K562 (cell line): ENCODE data around the gene DPEP2. TPM values are rescaled to one million over a fixed set of nuclear protein-coding genes. Genes with fewer than 3 reads are reported as not detected.

Source experiments
- ATF2 ChIP-seq: sonication (generic); formaldehyde crosslinking; IDR thresholded peaks from 2 replicates; pipeline ENCODE4 v1.8.1; 2022; ENCODE audit warnings: missing genetic modification reagents
- CCNT2 ChIP-seq: IDR thresholded peaks from 2 replicates; pipeline ENCODE4 v1.6.1; 2011; ENCODE audit warnings: borderline replicate concordance, low read depth, mild to moderate bottlenecking, moderate library complexity, mixed read lengths, low read length; ENCODE audit not compliant: insufficient read length; ENCODE audit errors: extremely low read depth
- CHD2 ChIP-seq: IDR thresholded peaks from 2 replicates; pipeline ENCODE4 v1.6.1; 2011; ENCODE audit warnings: low read depth, low read length
- DMBX1 ChIP-seq: fragments of 250-450 bp; sonication (Bioruptor Pico); IDR thresholded peaks from 2 replicates; pipeline ENCODE4 v1.8.0; 2022; ENCODE audit warnings: inconsistent platforms, mild to moderate bottlenecking, moderate library complexity, borderline replicate concordance
- ETV1 ChIP-seq: fragments of 450-650 bp; conservative IDR thresholded peaks from 2 replicates; pipeline ENCODE4 v1.6.1; 2016; ENCODE audit warnings: missing genetic modification characterization, control low read depth, low read depth, missing compliant biosample characterization
- HBP1 ChIP-seq: fragments of 450-650 bp; formaldehyde crosslinking; IDR thresholded peaks from 2 replicates; pipeline ENCODE4 v1.4.0; 2022; ENCODE audit warnings: missing genetic modification characterization
- HDAC3 ChIP-seq: fragments of 450-650 bp; IDR thresholded peaks from 2 replicates; pipeline ENCODE4 v1.6.1; 2018; ENCODE audit warnings: borderline replicate concordance, mild to moderate bottlenecking, moderate library complexity; ENCODE audit not compliant: partially characterized antibody
- ID3 ChIP-seq, 2 experiments: fragments of 250-450 bp in 1 of 2; fragments of 450-650 bp in 1 of 2; sonication (Bioruptor Pico) in 1 of 2; IDR thresholded peaks; 2 replicates each; pipeline versions ENCODE4 v1.6.1 to v1.8.0; 2016 to 2021; ENCODE audit warnings: mild to moderate bottlenecking in 2 of 2, moderate library complexity in 2 of 2, missing compliant biosample characterization in 1 of 2, missing genetic modification characterization in 1 of 2
- MAZ ChIP-seq, 2 experiments: fragments of 450-650 bp in 1 of 2; sonication (generic) in 1 of 2; formaldehyde crosslinking; IDR thresholded peaks in 1 of 2; conservative IDR thresholded peaks in 1 of 2; 2 replicates each; pipeline versions ENCODE4 v1.4.0 to v1.5.0; 2020; ENCODE audit warnings: mild to moderate bottlenecking in 1 of 2, missing genetic modification reagents in 1 of 2
- MXD1 ChIP-seq: fragments of 250-450 bp; sonication (Bioruptor Pico); IDR thresholded peaks from 2 replicates; pipeline ENCODE4 v1.8.0; 2021; ENCODE audit warnings: borderline replicate concordance, mild to moderate bottlenecking, moderate library complexity; ENCODE audit not compliant: poor library complexity, severe bottlenecking
- NELFE ChIP-seq: IDR thresholded peaks from 2 replicates; pipeline ENCODE4 v1.6.1; 2011; ENCODE audit warnings: mild to moderate bottlenecking; ENCODE audit not compliant: insufficient read depth, insufficient read length
- POLR2H ChIP-seq: IDR thresholded peaks from 2 replicates; pipeline ENCODE4 v1.6.1; 2016; ENCODE audit warnings: missing genetic modification characterization, low read depth, mild to moderate bottlenecking, control low read depth, missing compliant biosample characterization, moderate library complexity
- RBM17 ChIP-seq: fragments of 200-400 bp; formaldehyde crosslinking; IDR thresholded peaks from 2 replicates; pipeline ENCODE4 v1.6.1; 2017; ENCODE audit warnings: low read depth, mild to moderate bottlenecking, low read length, borderline replicate concordance
- SLC30A9 ChIP-seq: fragments of 250-450 bp; sonication (Bioruptor Pico); IDR thresholded peaks from 2 replicates; pipeline ENCODE4 v1.8.0; 2022; ENCODE audit warnings: mild to moderate bottlenecking, moderate library complexity
- SMC3 ChIP-seq: conservative IDR thresholded peaks from 2 replicates; pipeline ENCODE4 v1.6.1; 2011; ENCODE audit warnings: low read depth, low read length, improper control_type of control experiment; ENCODE audit not compliant: insufficient read depth
- SP2 ChIP-seq: IDR thresholded peaks from 2 replicates; pipeline ENCODE4 v1.6.1; 2011; ENCODE audit warnings: mild to moderate bottlenecking, low read depth, low read length, moderate library complexity; ENCODE audit not compliant: poor library complexity, severe bottlenecking; ENCODE audit errors: extremely low read depth
- STAG1 ChIP-seq: sonication (generic); formaldehyde crosslinking; IDR thresholded peaks from 2 replicates; pipeline ENCODE4 v1.5.0; 2020; ENCODE audit warnings: missing genetic modification reagents, borderline replicate concordance
- XRCC3 ChIP-seq: fragments of 450-650 bp; IDR thresholded peaks from 2 replicates; pipeline ENCODE4 v1.6.1; 2017; ENCODE audit warnings: mild to moderate bottlenecking, moderate library complexity
- ZNF398 ChIP-seq: fragments of 250-450 bp; sonication (Bioruptor Pico); IDR thresholded peaks from 2 replicates; pipeline ENCODE4 v1.8.0; 2021; ENCODE audit warnings: moderate library complexity, mild to moderate bottlenecking, inconsistent platforms
- ZNF644 ChIP-seq: fragments of 200-800 bp; sonication (Bioruptor generic); IDR thresholded peaks from 2 replicates; pipeline ENCODE4 v1.6.1; 2016; ENCODE audit warnings: low read depth, missing genetic modification characterization, missing compliant biosample characterization
- polyA plus RNA-seq, 8 experiments: library from polyadenylated mRNA; depleted of rRNA in 4 of 8; stranded (reverse) in 5 of 8; unstranded in 3 of 8; fragments of >200 nt; fragmentation: Nextera tagmentation in 2 of 8; fragmentation: Illumina TruSeq in 1 of 8; extraction: Ambion mirVana in 2 of 8; extraction: Trizol in 1 of 8; gene quantifications; 2 replicates each; pipeline versions ENCODE4 v1.2.1 to v1.2.3, GENCODE V29; 2011 to 2014; ENCODE audit warnings: inconsistent platforms in 1 of 8, missing spikeins in 1 of 8
- total RNA-seq, 7 experiments: library from RNA; depleted of rRNA in 6 of 7; stranded (reverse); fragments of >200 nt in 6 of 7; fragmentation: Illumina TruSeq in 2 of 7; extraction: Trizol in 2 of 7; gene quantifications; 2 replicates each; pipeline versions ENCODE4 v1.2.1 to v1.2.3, GENCODE V29; 2011 to 2021; ENCODE audit warnings: low replicate concordance in 1 of 7

Gene DPEP2
- total and polyA plus RNA-seq, 9 of the 15 experiments (the other 6 are each of a cell fraction or from before 2014, with no cell fraction given), result 0.14 to 1.2 (median 0.38) TPM

GRCh38 chr16:67968400-67969253 lies 30.7 kb downstream of the DPEP2 start, which contains the start of gene SLC12A4 (continued):
- TF ChIP-seq XRCC3, result no peak
- TF ChIP-seq MAZ (CRISPR knock-in tag; conservative IDR thresholded peaks at IDR 0.05 in 1 of 2, IDR thresholded peaks at IDR 0.05 in 1 of 2), result peak; percentile 93 to 98
- TF ChIP-seq DMBX1 (CRISPR knock-in tag), result 0 out of 2 replicates have a peak, but pooled peaks have one; percentile 42
- no peak for TF ChIP-seq SLC30A9 (CRISPR knock-in tag)
- no peak for TF ChIP-seq CHD2
- no peak for TF ChIP-seq HDAC3
- no peak for TF ChIP-seq ZNF644
- TF ChIP-seq POLR2H (tag), result no peak
- no peak for TF ChIP-seq ZNF398
- no peak for TF ChIP-seq STAG1 (CRISPR knock-in tag)
- TF ChIP-seq NELFE, result no peak
- TF ChIP-seq ATF2 (CRISPR knock-in tag), result no peak
- no peak for TF ChIP-seq HBP1
- TF ChIP-seq MXD1, result no peak
- no peak for TF ChIP-seq ID3 (CRISPR knock-in tag; IDR thresholded peaks at IDR 0.05)
- peak; percentile 87 for TF ChIP-seq ID3 (tag; IDR thresholded peaks at IDR 0.05)
- TF ChIP-seq SMC3, result no peak
- TF ChIP-seq SP2, result no peak
- no peak for TF ChIP-seq ETV1 (tag)
- TF ChIP-seq CCNT2, result peak; percentile 91
- TF ChIP-seq RBM17, result no peak
